ENCODE results near the gene SNAP47. TPM values are rescaled to one million over a fixed set of nuclear protein-coding genes. Genes with fewer than 3 reads are reported as not detected.

Gene SNAP47
- total RNA-seq, 4 donors from 2014 or later: 23.7 to 63.2 (median 31.2) TPM

- TF ChIP-seq CTCF (IDR thresholded peaks at IDR 0.05): no peak
- DNase-seq (ENCODE audit: low spot score): no peak
- ATAC-seq (ENCODE audit: low FRiP score): no peak
These were observed 68.7 kb downstream of the SNAP47 start for GRCh38 chr1:227803933-227804332.

- ATAC-seq (ENCODE audit: low FRiP score) (peak; percentile 99), DNase-seq (ENCODE audit: low spot score) (no peak)
- no peak for TF ChIP-seq CTCF (IDR thresholded peaks at IDR 0.05)
These were observed 70.5 kb downstream of the SNAP47 start for GRCh38 chr1:227805606-227806197.

- DNase-seq (ENCODE audit: low spot score) (no peak), ATAC-seq (ENCODE audit: low FRiP score) (no peak)
- TF ChIP-seq CTCF (IDR thresholded peaks at IDR 0.05): no peak
These were observed 73.3 kb downstream of the SNAP47 start for GRCh38 chr1:227808566-227808965.

- DNase-seq (ENCODE audit: low spot score) (no peak), ATAC-seq (ENCODE audit: low FRiP score) (no peak)
- TF ChIP-seq CTCF (IDR thresholded peaks at IDR 0.05): no peak
These were observed 73.8 kb downstream of the SNAP47 start for GRCh38 chr1:227809026-227809425.

- ATAC-seq (ENCODE audit: low FRiP score) (no peak), DNase-seq (ENCODE audit: low spot score) (no peak)
- TF ChIP-seq CTCF (IDR thresholded peaks at IDR 0.05): no peak
These were observed 78.7 kb downstream of the SNAP47 start for GRCh38 chr1:227813962-227814361.

- DNase-seq (ENCODE audit: low spot score) (no peak), ATAC-seq (ENCODE audit: low FRiP score) (no peak)
- TF ChIP-seq CTCF (IDR thresholded peaks at IDR 0.05): no peak
These were observed 80.5 kb downstream of the SNAP47 start, which contains the start of gene PRSS38 for GRCh38 chr1:227815468-227816409. PRSS38 (plus strand) TSS chr1:227815675; CDS start chr1:227815717, 42 bp downstream.
